OCI-LY1 (cell line): ENCODE results near the gene SLC24A3.

Experiments used
- CTCF ChIP-seq: fragments of 200-600 bp; sonication (generic), shearing (Covaris generic); IDR thresholded peaks from 2 replicates; pipeline ENCODE4 v1.5.1; 2017; ENCODE audit warnings: mild to moderate bottlenecking, antibody characterized with exemption, low read length, moderate library complexity, mixed read lengths
- EZH2 ChIP-seq: fragments of 200-600 bp; sonication (generic), shearing (Covaris generic); IDR thresholded peaks from 2 replicates; pipeline ENCODE4 v1.8.0; 2017; ENCODE audit warnings: borderline replicate concordance, mixed run types, mild to moderate bottlenecking, antibody characterized with exemption, low read length, moderate library complexity, mixed read lengths

- TF ChIP-seq CTCF (no peak), EZH2 (no peak)
Observed at GRCh38 chr20:19207541-19207940, 4.9 kb upstream of the SLC24A3 start.
